Keratinocyte (primary cell): ENCODE measurements around the gene ELAVL3. TPM values are rescaled to one million over a fixed set of nuclear protein-coding genes. Genes with fewer than 3 reads are reported as not detected.

Experiments used
- DNase-seq: peaks from one replicate; pipeline ENCODE4 v3.0.0-alpha.2; 2011; ENCODE audit warnings: low read depth, missing footprints, low spot score
- FAIRE-seq: peaks from 2 replicates; lab custom pipeline; 2011; peaks lifted over from hg19 to GRCh38; lab: Jason Lieb, UNC
- H2AFZ ChIP-seq: 2 replicates; pipeline ENCODE4 v1.6.0; 2012; ENCODE audit warnings: low read length, control low read depth, inconsistent platforms; ENCODE audit not compliant: control insufficient read depth
- H3K27ac ChIP-seq: 2 replicates; pipeline ENCODE4 v1.5.1; 2011; ENCODE audit warnings: low read length; ENCODE audit not compliant: control insufficient read depth, insufficient read depth
- H3K27me3 ChIP-seq: 3 replicates; pipeline ENCODE4 v1.6.0; 2011; ENCODE audit warnings: low read length; ENCODE audit not compliant: control insufficient read depth, insufficient read depth; ENCODE audit errors: extremely low read depth
- H3K36me3 ChIP-seq, 2 experiments: 2 replicates in 1 of 2; 3 replicates in 1 of 2; pipeline ENCODE4 v1.5.1; 2011; ENCODE audit warnings: low read length in 2 of 2, mild to moderate bottlenecking in 1 of 2; ENCODE audit not compliant: control insufficient read depth in 2 of 2, insufficient read depth in 2 of 2; ENCODE audit errors: extremely low read depth in 1 of 2
- H3K4me1 ChIP-seq: 3 replicates; pipeline ENCODE4 v1.5.1; 2011; ENCODE audit warnings: low read length; ENCODE audit not compliant: control insufficient read depth, insufficient read depth; ENCODE audit errors: extremely low read depth
- H3K4me2 ChIP-seq: 3 replicates; pipeline ENCODE4 v1.6.0; 2011; ENCODE audit warnings: low read depth, low read length; ENCODE audit not compliant: control insufficient read depth, insufficient read depth; ENCODE audit errors: extremely low read depth
- H3K4me3 ChIP-seq, 3 experiments: fragments of 200-600 bp in 1 of 3; sonication (generic) in 1 of 3; 2 replicates in 2 of 3; 3 replicates in 1 of 3; pipeline ENCODE4 v1.5.1; 2011 to 2016; ENCODE audit warnings: low read length in 3 of 3, mild to moderate bottlenecking in 3 of 3, control low read depth in 2 of 3, inconsistent platforms in 1 of 3, low read depth in 1 of 3, mixed read lengths in 1 of 3, mixed run types in 1 of 3, moderate library complexity in 1 of 3; ENCODE audit not compliant: control insufficient read depth in 2 of 3, insufficient read depth in 2 of 3; ENCODE audit errors: extremely low read depth in 1 of 3
- H3K79me2 ChIP-seq: 2 replicates; pipeline ENCODE4 v1.6.0; 2012; ENCODE audit warnings: low read length; ENCODE audit not compliant: control insufficient read depth, insufficient read depth
- H3K9ac ChIP-seq: 3 replicates; pipeline ENCODE4 v1.6.0; 2011; ENCODE audit warnings: low read length; ENCODE audit not compliant: control insufficient read depth, insufficient read depth; ENCODE audit errors: extremely low read depth
- H3K9me1 ChIP-seq: 3 replicates; pipeline ENCODE4 v1.6.0; 2011; ENCODE audit warnings: low read length; ENCODE audit not compliant: control insufficient read depth, insufficient read depth; ENCODE audit errors: extremely low read depth
- H3K9me3 ChIP-seq: 2 replicates; pipeline ENCODE4 v1.5.1; 2012; ENCODE audit warnings: low read depth, low read length; ENCODE audit not compliant: control insufficient read depth
- H4K20me1 ChIP-seq: 3 replicates; pipeline ENCODE4 v1.6.0; 2011; ENCODE audit warnings: low read length; ENCODE audit not compliant: control insufficient read depth, insufficient read depth; ENCODE audit errors: extremely low read depth
- CTCF ChIP-seq, 3 experiments: IDR thresholded peaks in 1 of 3; conservative IDR thresholded peaks in 1 of 3; optimal IDR thresholded peaks in 1 of 3; 2 replicates in 2 of 3; 3 replicates in 1 of 3; pipeline versions ENCODE3 to v1.5.1; 2011; ENCODE audit warnings: low read length in 3 of 3, mild to moderate bottlenecking in 3 of 3, moderate library complexity in 2 of 3, control low read depth in 1 of 3, inconsistent platforms in 1 of 3; ENCODE audit not compliant: insufficient read depth in 2 of 3; ENCODE audit errors: extremely low read depth in 1 of 3
- EZH2 ChIP-seq: IDR thresholded peaks from one replicate; pipeline ENCODE4 v1.6.1; 2012; ENCODE audit warnings: inconsistent platforms, mild to moderate bottlenecking, low read length, moderate library complexity
- dilution Hi-C: fragments of 300-500 bp; cut with MboI; formaldehyde crosslinking; loops from one replicate; pipeline ENCODE4 v1.7.0; 2020; ENCODE audit warnings: low sequenced_read_pairs; ENCODE audit not compliant: extremely low pct_ligation_motif_present
- polyA plus RNA-seq, 5 experiments: library from polyadenylated mRNA; depleted of rRNA in 3 of 5; stranded (reverse) in 3 of 5; stranded (forward) in 1 of 5; unstranded in 1 of 5; fragments of >200 nt; gene quantifications; 1 replicate in 1 of 5; 2 replicates in 3 of 5; 3 replicates in 1 of 5; pipeline versions ENCODE4 v1.2.1 to v1.2.3, GENCODE V29; 2011 to 2012; ENCODE audit warnings: missing spikeins in 2 of 5, low read depth in 1 of 5, low replicate concordance in 1 of 5

The ELAVL3 gene
- polyA plus RNA-seq, 1 donor (not counting 4 experiments of a cell fraction or from before 2014, with no cell fraction given): not detected

GRCh38 chr19:11414544-11414943, 66.3 kb downstream of the ELAVL3 start:
- H3K4me1 ChIP-seq: no peaks in the 10 kb centered on the region
- FAIRE-seq (no peak), DNase-seq (no peak)
- no peak overlapping the region for H3K27ac ChIP-seq
- no peak overlapping the region for H3K4me2 ChIP-seq
- H3K4me3 ChIP-seq: no peak overlapping the region
- dilution Hi-C loops: no loop called here
- H3K9ac ChIP-seq: no peak overlapping the region
- peaks cover 21% of the 10 kb centered on the region for H3K27me3 ChIP-seq
- no peaks in the 10 kb centered on the region for H3K79me2 ChIP-seq
- no peaks in the 10 kb centered on the region for H3K9me1 ChIP-seq
- H4K20me1 ChIP-seq: no peaks in the 10 kb centered on the region
- no peak overlapping the region for H2AFZ ChIP-seq
- no peaks in the 10 kb centered on the region for H3K9me3 ChIP-seq
- no peaks in the 10 kb centered on the region for H3K36me3 ChIP-seq
- TF ChIP-seq CTCF (optimal IDR thresholded peaks at IDR 0.05 in 1 of 3, IDR thresholded peaks at IDR 0.05 in 1 of 3, conservative IDR thresholded peaks at IDR 0.05 in 1 of 3; ENCODE audit: extremely low read depth in 1 of 3, insufficient read depth in 2 of 3, low read length in 3 of 3) (no peak), EZH2 (no peak)

- dilution Hi-C loops: no loop called here
- FAIRE-seq: no peak
These were observed 70.2 kb downstream of the ELAVL3 start for GRCh38 chr19:11410682-11411081.

More at GRCh38 chr19:11410682-11411081, 70.2 kb downstream of the ELAVL3 start:
- H4K20me1 ChIP-seq: no peaks in the 10 kb centered on the region
- no peak overlapping the region for H3K9ac ChIP-seq
- no peaks in the 10 kb centered on the region for H3K27me3 ChIP-seq
- H3K4me3 ChIP-seq: no peak overlapping the region
- H3K79me2 ChIP-seq: no peaks in the 10 kb centered on the region
- no peak overlapping the region for H3K27ac ChIP-seq
- no peaks in the 10 kb centered on the region for H3K4me1 ChIP-seq
- H3K36me3 ChIP-seq: no peaks in the 10 kb centered on the region
- TF ChIP-seq EZH2: no peak
- TF ChIP-seq CTCF (optimal IDR thresholded peaks at IDR 0.05 in 1 of 3, IDR thresholded peaks at IDR 0.05 in 1 of 3, conservative IDR thresholded peaks at IDR 0.05 in 1 of 3; ENCODE audit: extremely low read depth in 1 of 3, insufficient read depth in 2 of 3, low read length in 3 of 3): no peak
- no peaks in the 10 kb centered on the region for H3K9me1 ChIP-seq
- no peak overlapping the region for H2AFZ ChIP-seq
- no peaks in the 10 kb centered on the region for H3K9me3 ChIP-seq
- no peak overlapping the region for H3K4me2 ChIP-seq
- no peak for DNase-seq
